Measurements from ENCODE around the gene SYNGAP1. TPM values are rescaled to one million over a fixed set of nuclear protein-coding genes. Genes with fewer than 3 reads are reported as not detected.
"Not testable (repeated sequence)": the region's sequence is repeated elsewhere in the genome, so short reads cannot be mapped to it uniquely, and the experiment has no call there.

SYNGAP1 gene
- 10 to 100 TPM; 43.6 to 45.6 TPM for total RNA-seq

DNA sequence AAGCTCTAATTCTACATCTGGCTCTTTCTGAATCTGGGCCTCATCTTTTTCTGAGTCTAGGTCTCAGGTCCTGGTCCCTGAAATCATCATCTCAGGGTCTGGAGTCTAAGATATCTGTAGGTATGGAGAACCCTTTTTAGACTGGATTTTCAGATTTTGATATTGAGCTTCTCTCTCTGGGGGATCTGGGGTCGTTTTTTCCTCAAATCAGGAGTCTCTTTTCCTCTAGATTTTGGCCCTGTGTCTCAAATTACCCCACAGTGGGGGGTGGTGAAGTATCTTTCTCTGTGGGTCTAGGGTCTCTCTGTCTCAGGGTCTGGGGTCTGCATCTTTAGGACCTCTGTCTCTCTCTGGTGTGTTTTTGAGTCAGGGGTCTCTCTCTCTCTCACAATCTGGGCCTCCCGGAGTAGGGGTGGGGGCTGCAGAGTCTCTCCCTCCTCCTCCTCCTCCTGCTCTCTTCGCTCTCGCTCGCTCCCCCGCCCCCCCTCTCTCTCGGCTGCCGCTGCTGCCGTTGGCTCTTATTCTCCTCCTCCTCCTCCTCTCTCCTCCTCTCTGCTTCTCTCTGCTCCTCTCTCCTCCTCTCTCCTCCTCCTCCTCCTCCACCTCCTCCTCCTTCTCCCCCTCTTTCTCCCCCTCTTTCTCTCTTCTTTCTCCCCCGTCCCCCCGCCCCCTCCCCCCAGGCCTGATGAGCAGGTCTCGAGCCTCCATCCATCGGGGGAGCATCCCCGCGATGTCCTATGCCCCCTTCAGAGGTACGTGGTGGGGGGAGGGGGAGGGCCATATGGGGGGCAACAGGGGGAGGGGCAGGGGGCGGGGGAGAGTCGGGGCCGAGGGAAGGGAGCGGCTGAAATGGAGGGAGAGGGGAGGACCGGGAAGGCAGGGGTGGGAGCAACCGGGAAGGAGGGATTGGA, at the start of gene SYNGAP1:
Gene SYNGAP1 (plus strand): TSS at position 486 of the 911 bp plus-strand sequence. CDS start 200 bp downstream, at position 686.
- POLR2A ChIA-PET: interaction anchor here (0.9 to 1.6 kb wide), 2 partner anchors 28 to 131 kb away, joined by 5 to 6 read pairs; partner anchors contain the start of genes KIFC1, PFDN6 and WDR46
- H3K27ac Mint-ChIP-seq: peak within 1 kb of the TSS; percentile 98
- ATAC-seq (no peak), DNase-seq (peak; percentile 79)
- intact Hi-C loops (cut with DNase I, micrococcal nuclease): loop anchor here (2.0 to 10.0 kb wide), 8 partner anchors 107 to 1225 kb away; partner anchors contain the start of genes B3GALT4 (in 1 of the 2), GPSM3 (in 1 of the 2), HMGA1 (in 1 of the 2) and HSD17B8 (in 1 of the 2)
- peaks cover 31% of the 10 kb centered on the region for H3K36me3 Mint-ChIP-seq (ENCODE audit: low read depth)
- H3K27me3 Mint-ChIP-seq: no peaks in the 10 kb centered on the region
- H3K4me3 Mint-ChIP-seq: peak within 1 kb of the TSS; percentile 96
- H3K4me1 Mint-ChIP-seq: peaks cover 61% of the 10 kb centered on the region
- H3K9me3 Mint-ChIP-seq (ENCODE audit: low read depth): no peaks in the 10 kb centered on the region
- CTCF ChIA-PET: interaction anchor here (0.5 to 2.0 kb wide), 6 partner anchors 11 to 435 kb away, joined by 3 to 8 read pairs (median 3); no protein-coding TSS in a partner anchor

- CTCF ChIA-PET; H3K27me3 Mint-ChIP-seq; DNase-seq; H3K9me3 Mint-ChIP-seq (ENCODE audit: low read depth); POLR2A ChIA-PET; H3K4me1 Mint-ChIP-seq; intact Hi-C loops (cut with DNase I, micrococcal nuclease); H3K4me3 Mint-ChIP-seq; H3K27ac Mint-ChIP-seq; H3K36me3 Mint-ChIP-seq (ENCODE audit: low read depth); ATAC-seq: not testable (repeated sequence)
These were observed 48.0 kb upstream of the SYNGAP1 start for GRCh38 chr6:33371901-33372300.

GRCh38 chr6:33372526-33373123, 47.2 kb upstream of the SYNGAP1 start:
- intact Hi-C loops (cut with DNase I, micrococcal nuclease): no loop called here
- H3K4me1 Mint-ChIP-seq: peaks cover 5% of the 10 kb centered on the region
- H3K36me3 Mint-ChIP-seq (ENCODE audit: low read depth): no peaks in the 10 kb centered on the region
- ATAC-seq: no peak
- no peak overlapping the region for H3K27ac Mint-ChIP-seq
- POLR2A ChIA-PET: no interaction called here
- H3K9me3 Mint-ChIP-seq (ENCODE audit: low read depth): no peaks in the 10 kb centered on the region
- no peak for DNase-seq
- CTCF ChIA-PET: interaction anchor here (0.6 kb wide), 1 partner anchor 72 kb away, joined by 3 read pairs; no protein-coding TSS in a partner anchor
- H3K4me3 Mint-ChIP-seq: no peak overlapping the region
- no peaks in the 10 kb centered on the region for H3K27me3 Mint-ChIP-seq

GRCh38 chr6:33373960-33374910, 45.6 kb upstream of the SYNGAP1 start:
- intact Hi-C loops (cut with DNase I, micrococcal nuclease): no loop called here
- ATAC-seq (no peak), DNase-seq (no peak)
- CTCF ChIA-PET: interaction anchor here (0.7 to 1.0 kb wide), 3 partner anchors 17 to 223 kb away, joined by 3 read pairs; no protein-coding TSS in a partner anchor
- Mint-ChIP-seq H3K9me3 (ENCODE audit: low read depth) (no peaks in the 10 kb centered on the region), H3K4me1 (peaks cover 5% of the 10 kb centered on the region), H3K36me3 (ENCODE audit: low read depth) (no peaks in the 10 kb centered on the region), H3K27me3 (no peaks in the 10 kb centered on the region), H3K4me3 (no peak overlapping the region), H3K27ac (no peak overlapping the region)
- POLR2A ChIA-PET: no interaction called here

GRCh38 chr6:33375143-33375671, 44.7 kb upstream of the SYNGAP1 start:
- no peak for ATAC-seq
- no peak for DNase-seq
- H3K4me3 Mint-ChIP-seq: no peak overlapping the region
- H3K4me1 Mint-ChIP-seq: peaks cover 5% of the 10 kb centered on the region
- H3K27ac Mint-ChIP-seq: no peak overlapping the region
- CTCF ChIA-PET: interaction anchor here (0.7 to 1.0 kb wide), 4 partner anchors 16 to 529 kb away, joined by 3 read pairs; partner anchors contain the start of gene B3GALT4
- no peaks in the 10 kb centered on the region for H3K36me3 Mint-ChIP-seq (ENCODE audit: low read depth)
- no peaks in the 10 kb centered on the region for H3K9me3 Mint-ChIP-seq (ENCODE audit: low read depth)
- intact Hi-C loops (cut with DNase I, micrococcal nuclease): no loop called here
- no peaks in the 10 kb centered on the region for H3K27me3 Mint-ChIP-seq
- POLR2A ChIA-PET: interaction anchor here (0.6 kb wide), 1 partner anchor 1516 kb away, joined by 3 read pairs; no protein-coding TSS in a partner anchor

DNA sequence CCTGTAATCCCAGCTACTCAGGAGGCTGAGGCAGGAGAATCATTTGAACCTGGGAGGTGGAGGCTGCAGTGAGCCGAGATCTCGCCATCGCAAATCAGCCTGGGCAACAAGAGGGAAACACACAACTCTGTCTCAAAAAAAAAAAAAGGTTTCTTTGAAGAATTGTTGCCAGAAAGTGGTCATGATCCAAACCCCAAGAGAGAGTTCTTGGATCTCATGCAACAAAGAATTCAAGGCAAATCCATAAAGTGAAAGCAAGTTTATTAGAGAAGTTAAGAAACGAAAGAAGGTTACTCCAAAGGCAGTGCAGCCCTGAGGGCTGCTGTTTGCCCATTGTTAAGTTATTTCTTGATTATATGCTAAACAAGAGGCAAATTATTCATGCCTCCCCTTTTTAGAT, 42.7 kb upstream of the SYNGAP1 start:
- ChIA-PET POLR2A (no interaction called here), CTCF (interaction anchor here (0.9 kb wide), 1 partner anchor 33 kb away, joined by 4 read pairs; no protein-coding TSS in a partner anchor)
- no peaks in the 10 kb centered on the region for H3K36me3 Mint-ChIP-seq (ENCODE audit: low read depth)
- H3K27me3 Mint-ChIP-seq: no peaks in the 10 kb centered on the region
- H3K4me3 Mint-ChIP-seq: no peak overlapping the region
- intact Hi-C loops (cut with DNase I, micrococcal nuclease): no loop called here
- H3K9me3 Mint-ChIP-seq (ENCODE audit: low read depth): no peaks in the 10 kb centered on the region
- peaks cover 5% of the 10 kb centered on the region for H3K4me1 Mint-ChIP-seq
- H3K27ac Mint-ChIP-seq: no peak overlapping the region
- no peak for ATAC-seq
- DNase-seq: no peak

DNA sequence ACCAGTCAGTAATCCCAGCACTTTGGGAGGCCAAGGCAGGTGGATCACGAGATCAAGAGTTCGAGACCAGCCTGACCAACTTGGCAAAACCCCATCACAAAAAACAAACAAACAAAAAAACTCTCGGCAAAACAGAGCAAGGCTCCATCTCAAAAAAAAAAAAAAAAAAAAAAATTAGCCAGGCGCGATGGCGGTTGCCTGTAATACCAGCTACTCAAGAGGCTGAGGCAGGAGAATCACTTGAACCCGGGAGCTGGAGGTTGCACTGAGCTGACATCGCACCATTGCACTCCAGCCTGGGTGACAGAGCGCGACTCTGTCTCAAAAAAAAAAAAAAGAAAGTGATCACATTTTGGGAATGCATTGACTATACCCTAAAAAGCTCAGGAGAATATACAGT, 40.7 kb upstream of the SYNGAP1 start:
- H3K4me3 Mint-ChIP-seq; POLR2A ChIA-PET; intact Hi-C loops (cut with DNase I, micrococcal nuclease); H3K27me3 Mint-ChIP-seq; H3K9me3 Mint-ChIP-seq (ENCODE audit: low read depth); H3K4me1 Mint-ChIP-seq; H3K27ac Mint-ChIP-seq; H3K36me3 Mint-ChIP-seq (ENCODE audit: low read depth); ATAC-seq; DNase-seq: not testable (repeated sequence)
- CTCF ChIA-PET: interaction anchor here (0.7 kb wide), 1 partner anchor 392 kb away, joined by 4 read pairs; no protein-coding TSS in a partner anchor

- ATAC-seq (no peak), DNase-seq (no peak)
- ChIA-PET CTCF (interaction anchor here (1.0 kb wide), 1 partner anchor 29 kb away, joined by 3 read pairs; no protein-coding TSS in a partner anchor), POLR2A (no interaction called here)
- no peak overlapping the region for H3K4me3 Mint-ChIP-seq
- no peaks in the 10 kb centered on the region for H3K9me3 Mint-ChIP-seq (ENCODE audit: low read depth)
- H3K4me1 Mint-ChIP-seq: no peaks in the 10 kb centered on the region
- H3K27me3 Mint-ChIP-seq: no peaks in the 10 kb centered on the region
- no peaks in the 10 kb centered on the region for H3K36me3 Mint-ChIP-seq (ENCODE audit: low read depth)
- intact Hi-C loops (cut with DNase I, micrococcal nuclease): no loop called here
- H3K27ac Mint-ChIP-seq: no peak overlapping the region
These were observed 39.4 kb upstream of the SYNGAP1 start for GRCh38 chr6:33380272-33380981.

GRCh38 chr6:33383427-33384185, 36.3 kb upstream of the SYNGAP1 start:
- ATAC-seq: no peak
- Mint-ChIP-seq H3K4me3 (no peak overlapping the region), H3K36me3 (ENCODE audit: low read depth) (no peaks in the 10 kb centered on the region), H3K9me3 (ENCODE audit: low read depth) (no peaks in the 10 kb centered on the region), H3K27me3 (no peaks in the 10 kb centered on the region), H3K4me1 (no peaks in the 10 kb centered on the region), H3K27ac (no peak overlapping the region)
- DNase-seq: no peak
- intact Hi-C loops (cut with DNase I, micrococcal nuclease): no loop called here
- ChIA-PET POLR2A (interaction anchor here (0.6 kb wide), 1 partner anchor 101 kb away, joined by 9 read pairs; no protein-coding TSS in a partner anchor), CTCF (interaction anchor here (0.7 kb wide), 1 partner anchor 96 kb away, joined by 4 read pairs; no protein-coding TSS in a partner anchor)

Measured in activated CD4-positive, alpha-beta T cell treated with anti-CD3 and anti-CD28 coated beads for 36 hours (primary cell).